Mucosa of gallbladder (tissue), 1 donor: ENCODE data around the gene SLC2A6. TPM values are rescaled to one million over a fixed set of nuclear protein-coding genes. Genes with fewer than 3 reads are reported as not detected.

Experiments used
- DNase-seq: peaks from one replicate; pipeline ENCODE4 v3.0.0-alpha.2; 2020; ENCODE audit warnings: low spot score
- total RNA-seq: library from RNA; stranded (reverse); gene quantifications from one replicate; pipeline ENCODE4 v1.2.1, GENCODE V29; 2021
- donor health status: DM: no; HTN: no; CAD: no.

The SLC2A6 gene
- total RNA-seq, 1 donor from 2014 or later: 18.4 TPM

- no peak for DNase-seq
These were observed 678 bp downstream of the SLC2A6 start for GRCh38 chr9:133477992-133478850.

DNA sequence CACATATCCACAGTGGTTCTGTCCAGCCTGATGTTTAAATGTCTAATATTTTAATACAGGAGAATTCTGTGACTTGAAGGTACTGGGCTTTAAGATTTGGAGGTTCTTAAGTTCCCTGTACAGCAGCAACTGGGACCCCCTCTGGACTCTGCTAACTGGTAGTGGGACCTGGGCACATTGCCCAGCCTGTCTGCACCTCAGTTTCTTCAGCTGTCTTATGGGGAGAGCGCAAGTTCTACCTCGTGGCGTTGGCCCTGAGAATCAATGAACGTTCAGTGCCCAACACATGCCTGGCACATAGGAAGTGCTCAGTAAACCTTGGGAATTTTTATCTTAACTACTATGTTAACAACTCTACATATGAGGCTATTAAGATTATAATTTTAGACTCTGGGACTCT, 1.4 kb downstream of the SLC2A6 start:
- DNase-seq: no peak

- DNase-seq: no peak
These were observed 2.0 kb downstream of the SLC2A6 start for GRCh38 chr9:133476941-133477340.

- DNase-seq: no peak
These were observed 2.6 kb downstream of the SLC2A6 start for GRCh38 chr9:133476036-133476931.

DNA sequence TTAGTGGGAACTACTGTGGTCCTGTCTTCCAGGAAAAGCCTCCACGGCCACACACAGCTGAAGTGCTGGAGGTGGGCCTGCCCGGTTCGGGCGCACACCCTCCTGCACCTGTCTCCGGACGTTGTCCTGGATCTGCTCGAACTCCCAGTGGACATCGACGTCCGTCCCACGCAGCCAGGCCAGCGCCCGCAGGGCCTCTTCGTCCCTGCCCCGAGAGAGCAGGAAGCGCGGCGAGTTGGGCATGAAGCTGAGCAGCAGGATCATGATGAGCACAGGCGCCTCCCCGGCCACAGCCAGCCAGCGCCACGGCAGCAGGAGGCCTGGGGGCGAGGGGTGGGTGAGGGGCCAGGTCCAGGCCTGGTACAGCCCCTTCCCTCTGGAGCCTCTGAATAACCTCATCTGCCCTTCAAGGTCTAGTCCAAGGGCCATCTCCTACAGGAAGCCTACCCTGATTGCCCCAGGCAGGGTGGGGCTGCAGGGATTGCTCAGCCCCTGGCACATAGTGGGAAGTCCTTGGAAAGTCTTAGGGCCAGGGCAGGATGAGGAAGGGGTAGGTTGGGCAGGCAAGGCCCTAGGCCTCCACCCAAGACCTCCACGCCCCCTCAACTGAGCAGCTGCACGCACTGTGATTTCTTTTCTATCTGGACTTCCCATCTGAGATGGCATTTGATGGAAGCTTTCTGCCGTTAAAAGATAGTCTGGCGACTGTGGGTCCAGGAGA, 3.4 kb downstream of the SLC2A6 start:
- no peak for DNase-seq

GRCh38 chr9:133474853-133475252, 4.0 kb downstream of the SLC2A6 start:
- no peak for DNase-seq

DNA sequence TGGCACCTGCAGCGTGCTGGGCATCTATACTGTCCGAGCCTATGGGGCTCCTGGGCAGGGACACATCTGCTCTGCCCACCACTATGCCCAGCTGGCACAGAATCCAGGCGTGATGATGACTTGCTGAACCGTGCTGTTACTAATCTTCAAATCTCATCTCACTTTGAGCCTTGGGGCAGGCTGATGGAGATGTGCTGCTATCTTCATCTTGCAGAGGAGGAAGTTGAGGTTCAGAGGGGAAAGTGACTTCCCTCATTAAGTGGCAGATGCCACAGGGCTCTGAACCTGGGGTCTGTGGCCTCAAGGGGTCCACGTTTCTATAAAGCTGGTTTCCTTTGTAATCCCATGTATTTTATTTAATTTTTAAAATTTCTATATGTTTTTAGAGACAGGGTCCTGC, 4.7 kb downstream of the SLC2A6 start:
- DNase-seq: no peak

DNA sequence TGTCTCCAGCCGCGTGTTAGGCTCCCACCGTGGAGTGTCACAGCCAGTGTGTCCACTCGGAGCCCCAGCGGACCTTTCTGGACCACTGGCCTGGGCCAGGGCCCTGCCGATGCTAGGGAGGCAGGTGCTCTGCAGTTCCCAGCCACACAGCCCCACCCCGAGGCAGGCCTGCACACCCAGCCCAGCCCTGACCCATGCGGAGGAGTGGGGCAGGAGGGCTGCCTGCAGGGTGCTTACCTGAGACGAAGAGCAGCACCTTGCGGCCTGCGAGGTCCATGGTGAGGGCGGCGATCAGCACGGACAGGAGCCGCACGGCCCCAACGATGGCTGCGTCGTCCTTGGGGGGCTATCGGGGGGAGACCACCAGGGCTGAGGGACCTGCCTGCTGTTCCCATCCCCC, 5.2 kb downstream of the SLC2A6 start:
- DNase-seq: no peak

DNA sequence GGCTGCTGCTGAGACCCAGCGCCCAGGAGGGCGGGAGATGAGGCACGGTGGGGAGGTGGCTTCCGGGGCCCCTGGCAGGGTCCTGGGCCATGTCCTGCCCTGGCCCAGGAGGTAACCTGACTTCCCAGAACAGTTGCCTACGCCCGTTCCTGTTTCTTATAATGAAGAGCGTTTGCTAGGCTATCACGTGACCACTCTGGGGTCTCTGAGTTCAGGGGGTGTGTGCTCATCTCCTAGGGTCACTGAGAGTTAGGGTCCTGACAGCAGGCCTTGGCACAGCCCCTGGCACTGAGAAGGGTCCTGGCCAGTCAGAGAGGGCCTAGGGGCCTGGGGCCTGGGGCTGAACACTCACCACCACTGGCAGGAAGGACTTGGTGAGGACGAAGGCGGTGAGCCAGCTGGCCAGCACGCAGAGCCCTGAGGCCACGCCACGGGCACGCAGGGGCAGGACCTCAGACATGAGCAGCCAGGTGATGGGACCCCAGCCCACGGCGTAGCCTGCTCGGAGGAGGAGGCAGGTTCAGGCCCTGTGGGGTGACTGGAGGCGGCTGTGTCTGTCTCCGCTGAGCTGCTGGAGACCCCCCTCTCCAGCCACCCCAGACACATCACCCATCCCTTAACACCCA, 6.0 kb downstream of the SLC2A6 start:
- DNase-seq: no peak

GRCh38 chr9:133472277-133472645, 6.6 kb downstream of the SLC2A6 start:
- DNase-seq: no peak

- no peak for DNase-seq
These were observed 7.2 kb downstream of the SLC2A6 start for GRCh38 chr9:133471551-133472276.

DNA sequence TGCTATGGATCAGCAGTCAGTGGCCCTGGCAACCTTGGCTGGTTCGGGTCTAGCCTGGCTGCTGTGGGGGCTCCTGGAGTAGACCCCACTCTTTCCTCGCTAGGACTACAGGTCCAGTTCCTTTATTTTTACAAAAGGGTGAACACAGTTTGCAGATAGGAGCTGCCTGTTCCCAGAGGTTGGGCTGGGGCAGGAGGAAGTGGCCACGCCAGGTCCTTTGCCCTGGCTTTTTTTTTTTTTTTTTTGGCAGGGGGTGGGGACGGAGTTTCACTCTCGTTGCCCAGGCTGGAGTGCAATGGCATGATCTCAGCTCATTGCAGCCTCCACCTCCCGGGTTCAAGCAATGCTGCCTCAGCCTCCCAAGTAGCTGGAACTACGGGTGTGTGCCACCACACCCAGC, 7.9 kb downstream of the SLC2A6 start:
- no peak for DNase-seq

- DNase-seq: no peak
These were observed 8.4 kb downstream of the SLC2A6 start for GRCh38 chr9:133470427-133470924.

DNA sequence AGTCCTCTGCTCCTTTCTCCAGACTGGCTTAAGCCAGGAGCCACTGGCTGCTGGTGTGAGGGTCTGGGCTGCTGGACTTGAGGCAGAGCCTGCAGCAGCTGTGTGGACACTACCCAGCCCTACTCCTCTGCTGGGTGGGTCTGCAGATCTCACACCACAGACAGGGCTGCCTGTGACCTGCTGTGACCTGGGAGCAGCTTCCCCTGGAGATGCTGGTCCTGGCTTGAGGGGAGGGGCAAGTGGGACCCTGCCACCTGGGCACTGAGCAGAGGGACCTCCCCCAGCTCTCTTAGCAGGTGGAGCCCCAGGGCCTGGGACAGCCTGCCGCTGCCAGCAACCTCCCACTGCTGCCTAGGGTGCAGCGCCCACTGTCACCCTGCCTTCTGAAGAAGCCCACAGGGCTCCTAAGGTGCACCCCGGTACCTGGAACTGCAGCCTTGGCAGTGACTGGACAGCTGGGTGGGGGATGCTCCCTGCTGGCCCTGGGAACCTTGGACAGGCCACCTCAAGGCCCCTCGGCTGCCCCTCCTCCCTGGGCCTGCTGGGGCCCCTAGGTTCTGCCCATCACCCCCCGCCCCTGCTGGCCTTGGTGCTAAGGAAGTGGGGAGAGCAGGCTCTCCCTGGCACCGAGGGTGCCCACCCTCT, 10.0 kb downstream of the SLC2A6 start:
- no peak for DNase-seq

GRCh38 chr9:133468374-133468773, 10.5 kb downstream of the SLC2A6 start:
- no peak for DNase-seq

GRCh38 chr9:133467101-133467500, 11.8 kb downstream of the SLC2A6 start:
- DNase-seq: no peak

DNA sequence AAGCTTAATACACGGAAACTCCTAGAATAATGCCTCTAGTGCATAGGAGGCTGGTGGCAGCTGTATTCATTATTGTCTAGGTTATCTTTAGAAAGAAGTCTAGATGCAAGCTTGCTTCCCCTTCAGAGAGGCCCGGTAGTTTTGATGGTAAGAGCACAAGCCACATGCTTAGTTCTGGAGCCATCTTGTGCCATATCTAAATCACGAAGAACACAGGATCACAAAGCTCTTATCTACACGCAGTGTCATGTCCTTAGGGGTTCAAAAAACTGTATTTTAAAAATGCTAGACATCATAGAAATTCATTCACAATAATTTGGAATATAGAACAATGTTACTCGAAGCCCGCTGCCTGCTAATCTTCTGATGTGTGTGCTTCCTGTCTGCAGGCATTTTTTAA, 12.9 kb downstream of the SLC2A6 start:
- DNase-seq: no peak

DNA sequence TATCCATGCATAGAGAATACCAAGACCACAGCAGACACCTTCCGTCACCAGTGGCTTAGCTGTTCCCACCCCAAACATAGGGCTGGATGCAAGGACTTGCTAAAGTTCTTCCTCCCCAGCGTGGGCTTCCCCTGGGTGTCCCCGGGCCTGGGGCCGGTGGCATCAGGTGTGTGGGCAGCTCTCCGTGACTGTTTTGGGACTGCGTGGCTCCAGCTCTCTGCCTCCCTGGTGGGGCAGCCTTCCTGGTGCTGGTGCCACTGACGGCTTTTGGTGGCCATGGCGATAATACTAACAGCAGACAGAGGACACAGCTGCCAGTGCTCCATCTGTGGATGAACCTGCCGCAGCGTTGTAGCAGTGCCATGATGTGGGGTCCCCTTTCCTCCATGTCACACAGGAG, 14.3 kb downstream of the SLC2A6 start:
- no peak for DNase-seq

- DNase-seq: no peak
These were observed 14.9 kb downstream of the SLC2A6 start for GRCh38 chr9:133463864-133464615.
